ENCODE results near the gene STXBP6.

DNA sequence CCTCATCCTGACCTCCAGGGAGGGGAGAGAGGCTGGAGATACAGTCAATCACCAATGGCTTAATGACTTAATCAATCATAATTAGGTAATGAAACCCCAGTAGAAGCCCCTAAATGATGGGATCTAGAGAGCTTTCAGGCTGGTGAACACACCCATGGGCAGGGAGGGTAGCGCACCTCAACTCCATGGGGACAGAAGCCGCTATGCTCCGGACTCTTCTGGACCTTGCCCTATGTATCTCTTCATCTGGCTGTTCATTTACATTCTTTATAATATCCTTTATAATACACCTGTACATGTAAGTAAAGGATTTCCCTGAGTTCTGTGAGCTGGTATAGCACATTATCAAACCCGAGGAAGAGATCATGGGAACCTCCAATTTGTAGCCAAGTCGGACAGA, 205.9 kb downstream of the STXBP6 start:
- TF ChIP-seq, protein P1, sequence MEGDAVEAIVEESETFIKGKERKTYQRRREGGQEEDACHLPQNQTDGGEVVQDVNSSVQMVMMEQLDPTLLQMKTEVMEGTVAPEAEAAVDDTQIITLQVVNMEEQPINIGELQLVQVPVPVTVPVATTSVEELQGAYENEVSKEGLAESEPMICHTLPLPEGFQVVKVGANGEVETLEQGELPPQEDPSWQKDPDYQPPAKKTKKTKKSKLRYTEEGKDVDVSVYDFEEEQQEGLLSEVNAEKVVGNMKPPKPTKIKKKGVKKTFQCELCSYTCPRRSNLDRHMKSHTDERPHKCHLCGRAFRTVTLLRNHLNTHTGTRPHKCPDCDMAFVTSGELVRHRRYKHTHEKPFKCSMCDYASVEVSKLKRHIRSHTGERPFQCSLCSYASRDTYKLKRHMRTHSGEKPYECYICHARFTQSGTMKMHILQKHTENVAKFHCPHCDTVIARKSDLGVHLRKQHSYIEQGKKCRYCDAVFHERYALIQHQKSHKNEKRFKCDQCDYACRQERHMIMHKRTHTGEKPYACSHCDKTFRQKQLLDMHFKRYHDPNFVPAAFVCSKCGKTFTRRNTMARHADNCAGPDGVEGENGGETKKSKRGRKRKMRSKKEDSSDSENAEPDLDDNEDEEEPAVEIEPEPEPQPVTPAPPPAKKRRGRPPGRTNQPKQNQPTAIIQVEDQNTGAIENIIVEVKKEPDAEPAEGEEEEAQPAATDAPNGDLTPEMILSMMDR (conservative IDR thresholded peaks at IDR 0.05) = no peak
- TF ChIP-seq ZFX (IDR thresholded peaks at IDR 0.05) = no peak

Measured in C4-2B (cell line).